Astrocyte (in vitro differentiated cells and primary cell): ENCODE measurements around the gene ANKRD36C. TPM values are rescaled to one million over a fixed set of nuclear protein-coding genes. Genes with fewer than 3 reads are reported as not detected.
"Not testable (repeated sequence)": the region's sequence is repeated elsewhere in the genome, so short reads cannot be mapped to it uniquely, and the experiment has no call there.

Experiments used
- DNase-seq: peaks from one replicate; pipeline ENCODE4 v3.0.0-alpha.2; 2010; ENCODE audit warnings: low read depth
- FAIRE-seq: peaks from 2 replicates; lab custom pipeline; 2011; peaks lifted over from hg19 to GRCh38; lab: Jason Lieb, UNC
- H2AFZ ChIP-seq: 2 replicates; pipeline ENCODE4 v1.6.0; 2012; ENCODE audit warnings: low read depth, low read length, inconsistent platforms
- H3K27ac ChIP-seq: 2 replicates; pipeline ENCODE4 v1.5.1; 2011; ENCODE audit warnings: low read depth, low read length, inconsistent platforms
- H3K27me3 ChIP-seq: 2 replicates; pipeline ENCODE4 v1.6.0; 2011; ENCODE audit warnings: low read length, inconsistent platforms; ENCODE audit not compliant: insufficient read depth
- H3K36me3 ChIP-seq: 2 replicates; pipeline ENCODE4 v1.5.1; 2011; ENCODE audit warnings: low read length, inconsistent platforms; ENCODE audit not compliant: insufficient read depth
- H3K4me1 ChIP-seq: 2 replicates; pipeline ENCODE4 v1.5.1; 2011; ENCODE audit warnings: low read length, inconsistent platforms; ENCODE audit not compliant: insufficient read depth
- H3K4me2 ChIP-seq: 2 replicates; pipeline ENCODE4 v1.6.0; 2012; ENCODE audit warnings: low read length, inconsistent platforms
- H3K4me3 ChIP-seq: 2 replicates; pipeline ENCODE4 v1.5.1; 2011; ENCODE audit warnings: low read depth, mild to moderate bottlenecking, low read length, inconsistent platforms; ENCODE audit not compliant: insufficient read depth
- H3K79me2 ChIP-seq: 2 replicates; pipeline ENCODE4 v1.6.0; 2012; ENCODE audit warnings: mild to moderate bottlenecking, low read length, inconsistent platforms; ENCODE audit not compliant: insufficient read depth
- H3K9ac ChIP-seq: 2 replicates; pipeline ENCODE4 v1.6.0; 2012; ENCODE audit warnings: mild to moderate bottlenecking, low read length, inconsistent platforms
- H3K9me3 ChIP-seq: 2 replicates; pipeline ENCODE4 v1.5.1; 2012; ENCODE audit warnings: low read depth, mild to moderate bottlenecking, low read length, inconsistent platforms; ENCODE audit not compliant: insufficient read depth
- H4K20me1 ChIP-seq: 2 replicates; pipeline ENCODE4 v1.6.0; 2012; ENCODE audit warnings: low read length, inconsistent platforms; ENCODE audit not compliant: insufficient read depth
- H3K27ac Mint-ChIP-seq: one replicate; pipeline ENCODE4 v1.8.0; 2021; ENCODE audit warnings: mild to moderate bottlenecking, mixed read lengths; ENCODE audit not compliant: unreplicated experiment
- H3K27me3 Mint-ChIP-seq: one replicate; pipeline ENCODE4 v1.8.0; 2021; ENCODE audit warnings: low read depth, mixed read lengths; ENCODE audit not compliant: unreplicated experiment
- H3K36me3 Mint-ChIP-seq: one replicate; pipeline ENCODE4 v1.8.0; 2021; ENCODE audit warnings: low read depth, mixed read lengths; ENCODE audit not compliant: unreplicated experiment
- H3K4me1 Mint-ChIP-seq: one replicate; pipeline ENCODE4 v1.8.0; 2021; ENCODE audit warnings: low read depth, mixed read lengths; ENCODE audit not compliant: unreplicated experiment
- H3K4me3 Mint-ChIP-seq: one replicate; pipeline ENCODE4 v1.8.0; 2021; ENCODE audit warnings: mild to moderate bottlenecking, moderate library complexity, mixed read lengths; ENCODE audit not compliant: unreplicated experiment
- H3K9me3 Mint-ChIP-seq: one replicate; pipeline ENCODE4 v1.8.0; 2021; ENCODE audit warnings: mild to moderate bottlenecking, mixed read lengths; ENCODE audit not compliant: unreplicated experiment
- total RNA-seq: library from RNA; stranded (reverse); gene quantifications from 2 replicates; pipeline ENCODE4 v1.2.1, GENCODE V29; 2021
- TF ChIP-seq, protein P1 (sequence below): IDR thresholded peaks from 2 replicates; pipeline ENCODE4 v1.5.1; 2011; ENCODE audit warnings: low read depth, mild to moderate bottlenecking, inconsistent platforms, low read length, moderate library complexity; ENCODE audit not compliant: insufficient read depth

The ANKRD36C gene
- total RNA-seq, 1 donor from 2014 or later = 24.7 TPM

DNA sequence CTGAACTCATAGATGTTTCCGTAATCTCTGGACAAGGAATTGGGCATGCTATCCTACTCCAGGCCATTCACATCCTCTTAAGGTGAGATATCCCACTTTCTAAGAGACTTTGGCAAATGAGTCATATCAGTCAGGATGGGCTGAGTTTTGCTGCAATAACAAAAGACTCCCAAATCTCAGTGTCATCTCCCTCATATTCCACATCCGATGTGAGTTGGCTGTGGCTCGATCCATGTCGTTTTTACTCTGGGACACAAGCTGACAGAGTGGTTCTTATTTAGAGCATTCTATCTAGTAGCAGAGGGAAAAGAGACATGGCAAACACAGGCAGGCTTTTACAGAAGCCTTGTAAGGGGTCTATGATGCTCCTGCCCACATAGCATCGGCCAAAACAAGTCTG lies 14.6 kb upstream of the ANKRD36C start:
- H3K4me3 ChIP-seq, FAIRE-seq, H3K27ac ChIP-seq, H3K27ac Mint-ChIP-seq, H3K9ac ChIP-seq, H4K20me1 ChIP-seq, H3K4me3 Mint-ChIP-seq, H3K36me3 Mint-ChIP-seq, H3K79me2 ChIP-seq, H3K4me1 Mint-ChIP-seq, H3K27me3 ChIP-seq, H3K4me1 ChIP-seq, DNase-seq, H3K9me3 Mint-ChIP-seq, H3K36me3 ChIP-seq, H3K4me2 ChIP-seq, H2AFZ ChIP-seq, H3K9me3 ChIP-seq: not testable (repeated sequence)
- H3K27me3 Mint-ChIP-seq = peaks cover 33% of the 10 kb centered on the region

DNA sequence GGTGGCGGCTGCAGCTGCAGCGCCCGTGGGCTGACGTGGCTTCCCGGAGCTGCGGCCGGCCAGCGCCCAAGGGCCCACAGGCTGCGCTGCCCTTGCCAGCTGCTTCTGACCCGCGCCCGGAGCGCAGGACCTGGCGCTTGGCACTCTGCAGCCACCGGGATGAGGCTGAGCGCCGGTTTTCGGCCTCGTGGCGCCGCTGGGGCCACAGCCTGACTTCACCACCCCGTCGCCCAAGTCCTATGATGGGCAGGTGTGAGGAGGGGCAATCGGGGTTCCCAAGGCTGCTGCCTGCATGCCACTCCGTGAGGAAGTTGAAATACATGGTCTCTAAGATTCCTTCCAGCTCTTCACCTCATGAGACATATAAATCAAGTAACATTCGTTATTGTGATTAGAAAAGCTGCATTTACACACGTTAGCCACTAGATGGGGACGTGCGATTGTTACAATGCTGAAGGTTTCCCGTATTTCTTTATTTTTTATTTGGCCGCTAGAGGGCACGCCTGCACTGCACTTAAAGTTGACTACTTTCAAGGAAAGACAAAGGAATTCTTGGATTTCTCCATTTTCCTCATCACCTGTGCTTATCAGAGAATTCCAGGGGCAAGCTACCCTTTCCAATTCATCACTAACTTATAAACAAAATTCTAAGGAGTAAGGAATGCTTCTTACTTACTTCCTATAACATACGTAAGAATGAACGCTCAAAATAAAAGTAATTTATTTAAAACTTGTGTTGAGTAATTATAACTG lies 1.1 kb upstream of the ANKRD36C start:
- peak overlapping the region; percentile 96 for H2AFZ ChIP-seq
- H3K9me3 Mint-ChIP-seq, H3K79me2 ChIP-seq, H3K27me3 ChIP-seq, H3K4me1 ChIP-seq, H3K4me1 Mint-ChIP-seq, H4K20me1 ChIP-seq, H3K36me3 ChIP-seq, H3K9me3 ChIP-seq, H3K27me3 Mint-ChIP-seq, H3K36me3 Mint-ChIP-seq: not testable (repeated sequence)
- Mint-ChIP-seq H3K4me3 (peak overlapping the region; percentile 87), H3K27ac (peak overlapping the region; percentile 69)
- peak overlapping the region; percentile 65 for H3K27ac ChIP-seq
- DNase-seq (peak; percentile 39), FAIRE-seq (peak; percentile 66)
- TF ChIP-seq, protein P1, sequence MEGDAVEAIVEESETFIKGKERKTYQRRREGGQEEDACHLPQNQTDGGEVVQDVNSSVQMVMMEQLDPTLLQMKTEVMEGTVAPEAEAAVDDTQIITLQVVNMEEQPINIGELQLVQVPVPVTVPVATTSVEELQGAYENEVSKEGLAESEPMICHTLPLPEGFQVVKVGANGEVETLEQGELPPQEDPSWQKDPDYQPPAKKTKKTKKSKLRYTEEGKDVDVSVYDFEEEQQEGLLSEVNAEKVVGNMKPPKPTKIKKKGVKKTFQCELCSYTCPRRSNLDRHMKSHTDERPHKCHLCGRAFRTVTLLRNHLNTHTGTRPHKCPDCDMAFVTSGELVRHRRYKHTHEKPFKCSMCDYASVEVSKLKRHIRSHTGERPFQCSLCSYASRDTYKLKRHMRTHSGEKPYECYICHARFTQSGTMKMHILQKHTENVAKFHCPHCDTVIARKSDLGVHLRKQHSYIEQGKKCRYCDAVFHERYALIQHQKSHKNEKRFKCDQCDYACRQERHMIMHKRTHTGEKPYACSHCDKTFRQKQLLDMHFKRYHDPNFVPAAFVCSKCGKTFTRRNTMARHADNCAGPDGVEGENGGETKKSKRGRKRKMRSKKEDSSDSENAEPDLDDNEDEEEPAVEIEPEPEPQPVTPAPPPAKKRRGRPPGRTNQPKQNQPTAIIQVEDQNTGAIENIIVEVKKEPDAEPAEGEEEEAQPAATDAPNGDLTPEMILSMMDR = peak; percentile 89
- peak overlapping the region; percentile 99 for H3K4me2 ChIP-seq
- peak overlapping the region; percentile 60 for H3K4me3 ChIP-seq
- peak overlapping the region; percentile 87 for H3K9ac ChIP-seq

DNA sequence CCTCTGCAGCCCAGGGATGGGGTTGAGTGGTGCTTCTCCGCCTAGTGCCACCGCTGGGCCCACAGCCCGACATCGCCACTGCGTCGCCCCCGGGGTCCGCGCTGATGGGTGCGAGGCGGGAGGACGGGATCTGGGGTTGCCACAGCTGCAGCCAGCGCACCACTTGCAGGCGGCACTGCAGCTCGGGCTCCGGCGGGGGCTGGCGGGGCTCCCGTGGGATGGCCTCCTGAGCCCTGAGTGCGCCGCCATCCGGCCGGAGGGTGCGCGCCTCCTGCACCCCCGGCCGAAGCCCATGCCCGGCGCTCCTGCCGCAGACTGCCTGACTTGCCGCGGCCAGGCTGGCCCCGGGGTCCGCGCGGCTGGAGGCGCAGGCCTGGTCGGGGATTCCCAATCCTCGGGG lies 478 bp upstream of the ANKRD36C start:
- H3K4me1 ChIP-seq, H3K9me3 ChIP-seq, H3K27me3 Mint-ChIP-seq, H3K9me3 Mint-ChIP-seq, H3K27ac Mint-ChIP-seq, H3K36me3 ChIP-seq, H3K27me3 ChIP-seq, H3K79me2 ChIP-seq, H3K27ac ChIP-seq, H4K20me1 ChIP-seq, FAIRE-seq, DNase-seq, H3K4me1 Mint-ChIP-seq, H3K36me3 Mint-ChIP-seq: not testable (repeated sequence)
- Histone ChIP-seq H3K9ac (peak overlapping the region; percentile 87), H3K4me3 (peak overlapping the region; percentile 60), H2AFZ (peak overlapping the region; percentile 96), H3K4me2 (peak overlapping the region; percentile 99)
- peak overlapping the region; percentile 67 for H3K4me3 Mint-ChIP-seq

DNA sequence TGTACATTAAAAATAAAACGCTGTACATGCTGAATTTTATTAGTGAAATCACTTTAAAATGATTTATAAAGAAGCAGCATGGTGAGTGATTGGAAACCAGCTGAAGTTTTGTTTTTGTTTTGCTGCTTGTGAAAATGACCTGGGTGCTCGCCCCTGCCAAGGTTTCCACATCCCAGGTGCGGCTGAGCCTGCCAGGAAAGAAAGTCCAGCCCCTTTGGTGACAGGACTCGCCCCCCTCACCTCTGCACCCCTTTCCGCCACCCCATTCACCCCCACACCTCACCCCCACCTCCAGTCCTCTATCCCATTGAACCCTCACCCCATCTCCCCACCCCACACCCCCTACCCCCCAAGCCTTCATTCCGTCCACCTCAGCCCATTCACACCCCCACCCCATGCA lies 740 bp downstream of the ANKRD36C start:
- H3K27ac Mint-ChIP-seq, H3K4me1 ChIP-seq, H4K20me1 ChIP-seq, FAIRE-seq, H3K4me1 Mint-ChIP-seq, H3K9me3 Mint-ChIP-seq, H3K27me3 Mint-ChIP-seq, H3K9me3 ChIP-seq, H3K4me3 ChIP-seq, H3K27me3 ChIP-seq, H3K36me3 ChIP-seq, H3K9ac ChIP-seq, H2AFZ ChIP-seq, H3K36me3 Mint-ChIP-seq, H3K27ac ChIP-seq, H3K79me2 ChIP-seq, DNase-seq: not testable (repeated sequence)
- H3K4me2 ChIP-seq = peak overlapping the region; percentile 44
- H3K4me3 Mint-ChIP-seq = peak overlapping the region; percentile 72

DNA sequence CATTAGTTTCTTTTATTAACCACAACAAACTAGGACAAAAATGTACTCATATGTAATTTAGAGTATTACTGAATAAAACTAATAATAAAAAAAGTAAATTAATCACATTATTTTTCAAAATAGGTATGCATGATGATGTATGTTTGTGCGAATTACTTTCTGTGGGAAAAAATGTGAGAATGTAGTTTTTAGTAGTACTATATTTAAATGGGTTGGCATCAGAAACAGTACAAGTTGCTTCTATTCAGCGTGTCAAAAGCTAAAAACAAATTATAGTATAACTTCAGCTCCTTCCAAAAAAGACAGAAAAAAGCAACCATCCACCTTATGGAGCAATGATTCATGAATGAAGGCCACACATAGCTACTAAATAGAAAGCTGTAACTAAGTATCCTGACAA lies 40.0 kb downstream of the ANKRD36C start:
- H3K4me2 ChIP-seq, H3K36me3 ChIP-seq, FAIRE-seq, H3K4me3 Mint-ChIP-seq, H3K9me3 Mint-ChIP-seq, DNase-seq, H2AFZ ChIP-seq, H3K4me3 ChIP-seq, H3K27ac Mint-ChIP-seq, H3K9me3 ChIP-seq, H3K79me2 ChIP-seq, H3K9ac ChIP-seq, H3K36me3 Mint-ChIP-seq, H4K20me1 ChIP-seq, H3K27me3 ChIP-seq, H3K27me3 Mint-ChIP-seq, H3K27ac ChIP-seq, H3K4me1 ChIP-seq, H3K4me1 Mint-ChIP-seq: not testable (repeated sequence)
